B cell (primary cell): Measurements from ENCODE around the gene ETS1. TPM values are rescaled to one million over a fixed set of nuclear protein-coding genes. Genes with fewer than 3 reads are reported as not detected.
A peak's percentile ranks its signal among the peaks of the same experiment; 100 is the strongest.

ENCODE experiments used
- ATAC-seq: fragments of 200-7000 bp; cut with Tn5 transposase; one replicate; pipeline ENCODE4 v1.10.0; 2021; ENCODE audit warnings: low read depth, mild to moderate bottlenecking, moderate number of reproducible peaks, moderate library complexity
- CTCF ChIA-PET: fragments of 350-600 bp; sonication (Branson Sonifier 250); formaldehyde crosslinking; loops from one replicate; lab custom pipeline; 2021; ENCODE audit warnings: antibody characterized with exemption, inconsistent platforms; lab: Charles Lee
- POLR2A ChIA-PET: fragments of 350-600 bp; sonication (Branson Sonifier 250); formaldehyde crosslinking; loops from one replicate; lab custom pipeline; 2021; ENCODE audit warnings: antibody characterized with exemption; lab: Charles Lee
- DNase-seq: peaks from one replicate; pipeline ENCODE4 v3.0.0; 2013
- H2AFZ ChIP-seq: 2 replicates; pipeline ENCODE4 v1.6.1; 2012; ENCODE audit warnings: mild to moderate bottlenecking, low read depth, low read length; ENCODE audit not compliant: insufficient read depth, poor library complexity, severe bottlenecking
- H3K27ac ChIP-seq, 2 donors: 1 replicate in 1 of 2; 2 replicates in 1 of 2; pipeline ENCODE4 v1.5.1; 2012 to 2013; ENCODE audit warnings: low read length in 2 of 2, mild to moderate bottlenecking in 2 of 2, moderate library complexity in 1 of 2
- H3K27me3 ChIP-seq, 4 experiments: fragments of 200-600 bp in 1 of 4; sonication (generic) in 1 of 4; replicated peaks in 1 of 4; 1 replicate in 2 of 4; 2 replicates in 2 of 4; pipeline versions ENCODE4 v1.6.1 to v1.7.0; 2013 to 2016; ENCODE audit warnings: low read length in 3 of 4, mild to moderate bottlenecking in 2 of 4, mixed read lengths in 1 of 4, moderate library complexity in 1 of 4; ENCODE audit not compliant: insufficient read depth in 4 of 4, control insufficient read depth in 3 of 4; ENCODE audit errors: control extremely low read depth in 1 of 4
- H3K36me3 ChIP-seq, 2 experiments: replicated peaks in 1 of 2; 1 replicate in 1 of 2; 2 replicates in 1 of 2; pipeline versions ENCODE4 v1.6.1 to v1.7.1; 2013; ENCODE audit warnings: low read length in 1 of 2; ENCODE audit not compliant: insufficient read depth in 2 of 2, control insufficient read depth in 1 of 2; ENCODE audit errors: control extremely low read depth in 1 of 2, extremely low read depth in 1 of 2
- H3K4me1 ChIP-seq, 2 donors: fragments of 200-600 bp in 1 of 2; sonication (generic) in 1 of 2; 1 replicate in 1 of 2; 2 replicates in 1 of 2; pipeline versions ENCODE4 v1.5.1 to v1.6.1; 2013 to 2017; ENCODE audit warnings: low read length in 2 of 2; ENCODE audit not compliant: control insufficient read depth in 2 of 2, insufficient read depth in 2 of 2
- H3K4me2 ChIP-seq: replicated peaks from 2 replicates; pipeline ENCODE3; 2012; ENCODE audit warnings: mild to moderate bottlenecking, low read depth, low read length; ENCODE audit not compliant: poor library complexity, severe bottlenecking
- H3K4me3 ChIP-seq, 5 experiments: fragments of 200-600 bp in 1 of 5; sonication (generic) in 1 of 5; 1 replicate in 3 of 5; 2 replicates in 2 of 5; pipeline versions ENCODE4 v1.5.1 to v1.7.0; 2011 to 2016; ENCODE audit warnings: low read length in 4 of 5, mild to moderate bottlenecking in 4 of 5, low read depth in 2 of 5, control low read depth in 1 of 5, moderate library complexity in 1 of 5; ENCODE audit not compliant: insufficient read depth in 1 of 5; ENCODE audit errors: control extremely low read depth in 1 of 5, extremely low read depth in 1 of 5
- H3K79me2 ChIP-seq: fragments of 200-600 bp; sonication (generic); one replicate; pipeline ENCODE4 v1.6.0; 2016; ENCODE audit warnings: low read length; ENCODE audit not compliant: control insufficient read depth, insufficient read depth
- H3K9ac ChIP-seq: fragments of 200-600 bp; sonication (generic); 2 replicates; pipeline ENCODE4 v1.6.1; 2017; ENCODE audit warnings: mild to moderate bottlenecking, low read length, moderate library complexity
- H3K9me3 ChIP-seq, 3 donors: one replicate each; pipeline versions ENCODE4 v1.6.1 to v1.7.1; 2013; ENCODE audit warnings: low read length in 2 of 3; ENCODE audit not compliant: control insufficient read depth in 2 of 3, insufficient read depth in 1 of 3; ENCODE audit errors: control extremely low read depth in 1 of 3
- H4K20me1 ChIP-seq: 2 replicates; pipeline ENCODE4 v1.6.0; 2012; ENCODE audit warnings: mild to moderate bottlenecking, low read length; ENCODE audit not compliant: insufficient read depth, control insufficient read depth, poor library complexity, severe bottlenecking
- H3K27ac Mint-ChIP-seq: one replicate; pipeline ENCODE4 v1.8.0; 2021; ENCODE audit warnings: mixed read lengths
- H3K27me3 Mint-ChIP-seq: one replicate; pipeline ENCODE4 v1.8.0; 2021; ENCODE audit warnings: mixed read lengths
- H3K4me1 Mint-ChIP-seq: one replicate; pipeline ENCODE4 v1.8.0; 2021; ENCODE audit warnings: mixed read lengths
- H3K4me3 Mint-ChIP-seq: one replicate; pipeline ENCODE4 v1.8.0; 2021; ENCODE audit warnings: mixed read lengths
- H3K9me3 Mint-ChIP-seq: one replicate; pipeline ENCODE4 v1.8.0; 2022; ENCODE audit warnings: mixed read lengths; ENCODE audit not compliant: insufficient read depth
- CTCF ChIP-seq: fragments of 200-600 bp; IDR thresholded peaks from one replicate; pipeline ENCODE4 v1.8.0; 2022; ENCODE audit warnings: antibody characterized with exemption, mild to moderate bottlenecking
- EZH2 ChIP-seq: IDR thresholded peaks from 2 replicates; pipeline ENCODE4 v1.6.1; 2012; ENCODE audit warnings: borderline replicate concordance, low read depth, mild to moderate bottlenecking, moderate library complexity, low read length; ENCODE audit not compliant: insufficient read depth, poor library complexity, severe bottlenecking
- WGBS: methylation state at CpG from one replicate; pipeline ENCODE4 v1.1.5; 2013; ENCODE audit warnings: missing lambda C conversion rate; ENCODE audit not compliant: insufficient coverage; 5-methylcytosine and 5-hydroxymethylcytosine counted together
- intact Hi-C: fragments of 100-400 bp; cut with micrococcal nuclease; formaldehyde crosslinking; loops from one replicate; pipeline ENCODE4 v1.10.0; 2022
- polyA plus RNA-seq: library from polyadenylated mRNA; depleted of rRNA; stranded (reverse); fragments of >200 nt; gene quantifications from 2 replicates; pipeline ENCODE4 v1.2.3, GENCODE V29; 2012
- total RNA-seq, 2 donors: library from RNA; stranded (reverse); fragments of 120-200 nt in 1 of 2; gene quantifications; 1 replicate in 1 of 2; 2 replicates in 1 of 2; pipeline versions ENCODE4 v1.2.3 to v1.2.4, GENCODE V29; 2013 to 2022

Gene ETS1
- total and polyA plus RNA-seq, 2 donors (not counting 1 experiment from before 2014, with no cell fraction given): 115 to 271 TPM

- Histone ChIP-seq H3K27ac (peak overlapping the region; percentile 82 to 90), H3K9ac (peak overlapping the region; percentile 85), H3K27me3 (no peaks in the 10 kb centered on the region), H3K79me2 (peaks cover 53% of the 10 kb centered on the region), H3K9me3 (no peaks in the 10 kb centered on the region), H3K4me2 (peak overlapping the region; percentile 90), H3K36me3 (peaks cover 0 to 18% of the 10 kb centered on the region in 2 experiments), H3K4me1 (peaks cover 31 to 34% of the 10 kb centered on the region in 2 donors), H4K20me1 (peaks cover 28% of the 10 kb centered on the region), H3K4me3 (peak overlapping the region; percentile 77 to 98 (median 90)), H2AFZ (peak overlapping the region; percentile 75)
- DNase-seq (peak; percentile 72), ATAC-seq (no peak)
- H3K27ac Mint-ChIP-seq: peak overlapping the region; percentile 98
- CTCF ChIA-PET: interaction anchor here (0.7 to 1.7 kb wide), 18 partner anchors 12 to 437 kb away, joined by 3 to 10 read pairs (median 4); no protein-coding TSS in a partner anchor
- TF ChIP-seq EZH2 (no peak), CTCF (no peak)
- no peaks in the 10 kb centered on the region for H3K9me3 Mint-ChIP-seq
- POLR2A ChIA-PET: interaction anchor here (0.6 to 4.8 kb wide), 11 partner anchors 24 to 232 kb away, joined by 3 to 27 read pairs (median 4); partner anchors contain the start of gene FLI1
- H3K27me3 Mint-ChIP-seq: no peaks in the 10 kb centered on the region
- H3K4me3 Mint-ChIP-seq: peak overlapping the region; percentile 92
- no CpG with 5 or more reads among the region's 6 CpGs for WGBS
- peaks cover 60% of the 10 kb centered on the region for H3K4me1 Mint-ChIP-seq
- intact Hi-C loops: loop anchor here (1.0 kb wide), 7 partner anchors 28 to 233 kb away; no protein-coding TSS in a partner anchor
These were observed 64.3 kb downstream of the ETS1 start for GRCh38 chr11:128522943-128523518.
